H1 (cell line): ENCODE results near the gene LYRM7. TPM values are rescaled to one million over a fixed set of nuclear protein-coding genes. Genes with fewer than 3 reads are reported as not detected.

Experiments used
- CTCF ChIA-PET: fragments of 300-600 bp; sonication (Branson Sonifier 250); formaldehyde crosslinking; loops from one replicate; lab custom pipeline; 2021; ENCODE audit not compliant: partially characterized antibody; lab: Charles Lee
- POLR2A ChIA-PET: fragments of 300-600 bp; sonication (Branson Sonifier 250); formaldehyde crosslinking; loops from one replicate; lab custom pipeline; 2021; ENCODE audit warnings: inconsistent platforms; ENCODE audit not compliant: partially characterized antibody; lab: Charles Lee
- DNase-seq, 2 experiments: peaks; one replicate each; pipeline versions ENCODE4 v3.0.0 to v3.0.0-alpha.2; 2010 to 2022; ENCODE audit warnings: low spot score in 2 of 2, low read depth in 1 of 2, mixed read lengths in 1 of 2
- FAIRE-seq: peaks from 2 replicates; lab custom pipeline; 2011; peaks lifted over from hg19 to GRCh38; lab: Jason Lieb, UNC
- H2AFZ ChIP-seq: 2 replicates; pipeline ENCODE4 v1.8.1; 2012; ENCODE audit warnings: low read length, inconsistent platforms
- H2AK5ac ChIP-seq: 2 replicates; pipeline ENCODE4 v1.6.1; 2013; ENCODE audit warnings: low read depth, low read length
- H2BK120ac ChIP-seq: replicated peaks from 2 replicates; pipeline ENCODE3; 2013; ENCODE audit warnings: low read depth, low read length, inconsistent platforms
- H2BK12ac ChIP-seq: 2 replicates; pipeline ENCODE4 v1.6.1; 2013; ENCODE audit warnings: low read depth, low read length
- H2BK15ac ChIP-seq: 2 replicates; pipeline ENCODE4 v1.6.1; 2013; ENCODE audit warnings: low read length
- H2BK20ac ChIP-seq: 2 replicates; pipeline ENCODE4 v1.6.1; 2013; ENCODE audit warnings: low read length
- H2BK5ac ChIP-seq: 2 replicates; pipeline ENCODE4 v1.6.1; 2013; ENCODE audit warnings: low read depth, low read length
- H3K14ac ChIP-seq: 2 replicates; pipeline ENCODE4 v1.6.1; 2013; ENCODE audit warnings: inconsistent platforms; ENCODE audit not compliant: insufficient read length
- H3K18ac ChIP-seq: 2 replicates; pipeline ENCODE4 v1.6.1; 2013; ENCODE audit warnings: low read length; ENCODE audit errors: extremely low read depth
- H3K23ac ChIP-seq: 2 replicates; pipeline ENCODE4 v1.6.1; 2013; ENCODE audit warnings: inconsistent platforms; ENCODE audit not compliant: insufficient read length
- H3K23me2 ChIP-seq: 2 replicates; pipeline ENCODE4 v1.6.1; 2013; ENCODE audit warnings: low read depth, low read length
- H3K27ac ChIP-seq: 2 replicates; pipeline ENCODE4 v1.6.1; 2011; ENCODE audit warnings: low read depth, low read length, inconsistent platforms
- H3K27me3 ChIP-seq, 4 experiments: replicated peaks in 1 of 4; 1 replicate in 1 of 4; 2 replicates in 3 of 4; pipeline versions ENCODE4 v1.6.1 to v1.8.1; 2011 to 2013; ENCODE audit warnings: low read length in 3 of 4, mild to moderate bottlenecking in 3 of 4, inconsistent platforms in 2 of 4, mixed read lengths in 2 of 4, moderate library complexity in 1 of 4; ENCODE audit not compliant: control insufficient read depth in 3 of 4, insufficient read depth in 3 of 4; ENCODE audit errors: extremely low read depth in 1 of 4
- H3K36me3 ChIP-seq, 4 experiments: 2 replicates each; pipeline versions ENCODE4 v1.6.1 to v1.8.1; 2011 to 2013; ENCODE audit warnings: mild to moderate bottlenecking in 4 of 4, low read length in 3 of 4, moderate library complexity in 2 of 4, control low read depth in 1 of 4, inconsistent platforms in 1 of 4; ENCODE audit not compliant: insufficient read depth in 4 of 4, control insufficient read depth in 2 of 4
- H3K4ac ChIP-seq: replicated peaks from 2 replicates; pipeline ENCODE3; 2013; ENCODE audit warnings: low read length, low read depth, mixed read lengths, inconsistent platforms; ENCODE audit not compliant: insufficient read length
- H3K4me1 ChIP-seq, 4 experiments: replicated peaks in 1 of 4; 1 replicate in 1 of 4; 2 replicates in 3 of 4; pipeline versions ENCODE4 v1.6.1 to v1.8.1; 2011 to 2013; ENCODE audit warnings: low read length in 3 of 4, inconsistent platforms in 2 of 4, mixed read lengths in 1 of 4; ENCODE audit not compliant: insufficient read depth in 4 of 4, control insufficient read depth in 3 of 4
- H3K4me2 ChIP-seq, 2 experiments: 2 replicates each; pipeline versions ENCODE4 v1.6.1 to v1.8.1; 2011 to 2013; ENCODE audit warnings: low read depth in 2 of 2, low read length in 2 of 2, control low read depth in 1 of 2, inconsistent platforms in 1 of 2, mild to moderate bottlenecking in 1 of 2; ENCODE audit not compliant: insufficient read depth in 1 of 2
- H3K4me3 ChIP-seq, 4 experiments: fragments of 200-600, 300-600 bp in 1 of 4; sonication (generic), shearing (Covaris generic), sonication (Bioruptor Twin) in 1 of 4; 2 replicates each; pipeline versions ENCODE4 v1.5.1 to v1.8.1; 2011 to 2016; ENCODE audit warnings: low read length in 4 of 4, low read depth in 3 of 4, control low read depth in 2 of 4, inconsistent platforms in 2 of 4, mild to moderate bottlenecking in 2 of 4, mixed read lengths in 1 of 4, moderate library complexity in 1 of 4; ENCODE audit not compliant: insufficient read depth in 2 of 4; ENCODE audit errors: extremely low read depth in 1 of 4
- H3K56ac ChIP-seq: replicated peaks from 2 replicates; pipeline ENCODE3; 2013; ENCODE audit warnings: low read depth, mild to moderate bottlenecking, mixed read lengths, low read length, inconsistent platforms; ENCODE audit not compliant: insufficient read length
- H3K79me1 ChIP-seq: 2 replicates; pipeline ENCODE4 v1.6.1; 2013; ENCODE audit warnings: low read depth, low read length, control low read depth
- H3K79me2 ChIP-seq, 2 experiments: 2 replicates each; pipeline versions ENCODE4 v1.6.1 to v1.8.1; 2012 to 2013; ENCODE audit warnings: low read length in 2 of 2, mild to moderate bottlenecking in 2 of 2, inconsistent platforms in 1 of 2; ENCODE audit not compliant: insufficient read depth in 2 of 2, control insufficient read depth in 1 of 2
- H3K9ac ChIP-seq, 4 experiments: replicated peaks in 1 of 4; 1 replicate in 1 of 4; 2 replicates in 3 of 4; pipeline versions ENCODE4 v1.6.1 to v1.8.1; 2011 to 2013; ENCODE audit warnings: low read depth in 3 of 4, low read length in 3 of 4, control low read depth in 2 of 4, mild to moderate bottlenecking in 2 of 4, moderate library complexity in 2 of 4, inconsistent platforms in 1 of 4; ENCODE audit errors: extremely low read depth in 1 of 4
- H3K9me3 ChIP-seq, 2 experiments: 2 replicates each; pipeline versions ENCODE4 v1.6.1 to v1.8.1; 2012 to 2013; ENCODE audit warnings: mild to moderate bottlenecking in 2 of 2, moderate library complexity in 2 of 2, control low read depth in 1 of 2, inconsistent platforms in 1 of 2, low read depth in 1 of 2, low read length in 1 of 2, mixed read lengths in 1 of 2; ENCODE audit not compliant: insufficient read depth in 2 of 2
- H4K20me1 ChIP-seq, 2 experiments: replicated peaks in 1 of 2; 2 replicates each; pipeline versions ENCODE3 to v1.8.1; 2011 to 2013; ENCODE audit warnings: inconsistent platforms in 2 of 2, low read length in 2 of 2, mild to moderate bottlenecking in 1 of 2; ENCODE audit not compliant: insufficient read depth in 2 of 2, control insufficient read depth in 1 of 2
- H4K5ac ChIP-seq: 2 replicates; pipeline ENCODE4 v1.6.1; 2013; ENCODE audit warnings: low read length, low read depth, mixed read lengths, inconsistent platforms; ENCODE audit not compliant: insufficient read length
- H4K8ac ChIP-seq: 2 replicates; pipeline ENCODE4 v1.8.0; 2013; ENCODE audit warnings: mild to moderate bottlenecking, moderate library complexity, low read length, inconsistent platforms; ENCODE audit not compliant: insufficient read depth; ENCODE audit errors: extremely low read depth
- H4K91ac ChIP-seq: replicated peaks from 2 replicates; pipeline ENCODE3; 2013; ENCODE audit warnings: low read length, mixed read lengths, inconsistent platforms; ENCODE audit not compliant: insufficient read length
- ATF3 ChIP-seq: IDR thresholded peaks from 2 replicates; pipeline ENCODE4 v1.6.1; 2011; ENCODE audit warnings: low read depth, mild to moderate bottlenecking, low read length; ENCODE audit not compliant: insufficient read depth
- CTBP2 ChIP-seq: IDR thresholded peaks from 2 replicates; pipeline ENCODE4 v1.7.0; 2011; ENCODE audit warnings: borderline replicate concordance, mild to moderate bottlenecking, moderate library complexity, mixed read lengths, low read length; ENCODE audit not compliant: insufficient read depth, insufficient read length
- GTF2F1 ChIP-seq: IDR thresholded peaks from 2 replicates; pipeline ENCODE4 v1.6.1; 2012; ENCODE audit warnings: low read depth, low read length, improper control_type of control experiment, borderline replicate concordance
- JUND ChIP-seq: IDR thresholded peaks from 2 replicates; pipeline ENCODE4 v1.6.1; 2011; ENCODE audit warnings: mild to moderate bottlenecking, improper control_type of control experiment, low read length
- KDM1A ChIP-seq: fragments of 200-600, 300-600 bp; sonication (generic); IDR thresholded peaks from 2 replicates; pipeline ENCODE4 v1.7.1; 2016; ENCODE audit warnings: mild to moderate bottlenecking, low read length, borderline replicate concordance
- NANOG ChIP-seq: IDR thresholded peaks from 2 replicates; pipeline ENCODE4 v1.6.1; 2011; ENCODE audit warnings: low read length, low read depth, mild to moderate bottlenecking, inconsistent platforms; ENCODE audit not compliant: insufficient read depth, poor library complexity, severe bottlenecking
- RBBP5 ChIP-seq: IDR thresholded peaks from 2 replicates; pipeline ENCODE4 v1.7.1; 2012; ENCODE audit warnings: low read depth, mild to moderate bottlenecking, inconsistent platforms, low read length, moderate library complexity, borderline replicate concordance
- RFX5 ChIP-seq: IDR thresholded peaks from 2 replicates; pipeline ENCODE4 v1.6.1; 2011; ENCODE audit warnings: low read depth, low read length, improper control_type of control experiment, borderline replicate concordance
- SP2 ChIP-seq: IDR thresholded peaks from 2 replicates; pipeline ENCODE4 v1.6.1; 2012; ENCODE audit warnings: mild to moderate bottlenecking, low read length, inconsistent platforms
- SUZ12 ChIP-seq: fragments of 200-600 bp; sonication (generic); IDR thresholded peaks from 2 replicates; pipeline ENCODE4 v1.6.1; 2012; ENCODE audit warnings: mild to moderate bottlenecking, inconsistent platforms, low read length, moderate library complexity, mixed read lengths
- TAF1 ChIP-seq: IDR thresholded peaks from 2 replicates; pipeline ENCODE4 v1.6.1; 2011; ENCODE audit warnings: mild to moderate bottlenecking, low read depth, low read length
- TAF7 ChIP-seq: optimal IDR thresholded peaks from 2 replicates; pipeline ENCODE3; 2011; ENCODE audit warnings: low read depth, mild to moderate bottlenecking, inconsistent platforms, low read length, moderate library complexity, borderline replicate concordance
- TCF12 ChIP-seq: IDR thresholded peaks from 2 replicates; pipeline ENCODE4 v1.6.1; 2011; ENCODE audit warnings: low read depth, mild to moderate bottlenecking, low read length
- YY1 ChIP-seq: IDR thresholded peaks from 2 replicates; pipeline ENCODE4 v1.6.1; 2011; ENCODE audit warnings: low read depth, mild to moderate bottlenecking, low read length
- WGBS, 2 experiments: shearing (Covaris generic) in 1 of 2; methylation state at CpG; one replicate each; pipeline versions ENCODE4 v1.1.6 to v1.1.7; 2013 to 2015; ENCODE audit warnings: low lambda C conversion rate in 2 of 2, mixed read lengths in 2 of 2, inconsistent platforms in 1 of 2, low coverage in 1 of 2, missing lambda C conversion rate in 1 of 2; ENCODE audit not compliant: insufficient replicate concordance in 2 of 2, insufficient coverage in 1 of 2, insufficient read length in 1 of 2; ENCODE audit errors: extremely low coverage in 1 of 2, missing lambda C conversion rate in 1 of 2; 5-methylcytosine and 5-hydroxymethylcytosine counted together
- polyA plus RNA-seq, 7 experiments: library from polyadenylated mRNA; depleted of rRNA in 3 of 7; stranded (reverse) in 5 of 7; unstranded in 2 of 7; fragments of >200 nt in 5 of 7; fragments of 200-250 nt in 2 of 7; gene quantifications; 1 replicate in 5 of 7; 2 replicates in 1 of 7; 4 replicates in 1 of 7; pipeline versions ENCODE4 v1.2.1 to v1.2.3, GENCODE V29; 2011 to 2013; ENCODE audit warnings: missing spikeins in 2 of 7, mixed read lengths in 2 of 7
- total RNA-seq: library from RNA; stranded (reverse); fragmentation: NEBNext Ultra II Directional; extraction: Animal tissue kit (Norgen Biotek cat#: 25700); gene quantifications from 2 replicates; pipeline ENCODE4 v1.2.1, GENCODE V29; 2021

LYRM7 gene
- total and polyA plus RNA-seq, 2 of the 8 experiments (the other 6 are each of a cell fraction or from before 2014, with no cell fraction given), result 1.9 to 12.6 TPM

- Histone ChIP-seq H4K8ac (no peak overlapping the region), H3K18ac (no peak overlapping the region), H3K9ac (no peak overlapping the region), H2BK120ac (no peak overlapping the region), H4K20me1 (no peaks in the 10 kb centered on the region), H3K4me3 (no peak overlapping the region), H3K23ac (no peak overlapping the region), H3K56ac (no peak overlapping the region), H3K23me2 (no peaks in the 10 kb centered on the region), H2BK5ac (no peak overlapping the region), H3K27ac (no peak overlapping the region), H3K36me3 (no peaks in the 10 kb centered on the region), H4K5ac (no peak overlapping the region), H2AK5ac (no peak overlapping the region), H2BK20ac (no peak overlapping the region), H3K4ac (no peak overlapping the region), H3K79me2 (no peaks in the 10 kb centered on the region), H3K27me3 (no peaks in the 10 kb centered on the region; a peak in 1 of 7 replicates), H3K9me3 (no peaks in the 10 kb centered on the region), H3K14ac (no peak overlapping the region), H3K4me2 (no peak overlapping the region), H3K4me1 (no peaks in the 10 kb centered on the region), H4K91ac (no peak overlapping the region), H2BK15ac (no peak overlapping the region), H3K79me1 (no peaks in the 10 kb centered on the region), H2BK12ac (no peak overlapping the region), H2AFZ (no peak overlapping the region)
- POLR2A ChIA-PET, result no interaction called here
- 76% methylated on average over 4 of the region's 4 CpGs; no CpG with 5 or more reads in 1 of the 2 experiments for WGBS, 2 experiments
- CTCF ChIA-PET, result no interaction called here
- DNase-seq, result no peak
- FAIRE-seq, result no peak
- TF ChIP-seq CTBP2 (no peak), GTF2F1 (no peak), JUND (no peak), ATF3 (no peak), NANOG (no peak), KDM1A (no peak), TAF7 (no peak), SP2 (no peak), RFX5 (no peak), TCF12 (no peak), YY1 (no peak), SUZ12 (no peak), TAF1 (no peak), RBBP5 (no peak)
Observed at GRCh38 chr5:131218392-131218791, 47.6 kb downstream of the LYRM7 start.
